ENCODE data around the gene GNG2.

GRCh38 chr14:51859131-51859530 is 1.3 kb upstream of the GNG2 start:
- TF ChIP-seq CTCF (IDR thresholded peaks at IDR 0.05) (no peak), POLR2A (IDR thresholded peaks at IDR 0.05) (no peak)

Measured in body of pancreas (tissue), 4 donors.